Brain microvascular endothelial cell (primary cell): ENCODE results near the gene TRMT112.
A peak's percentile ranks its signal among the peaks of the same experiment; 100 is the strongest.

ENCODE experiments used
- DNase-seq: peaks from one replicate; pipeline ENCODE4 v3.0.0-alpha.2; 2020
- H3K27ac ChIP-seq: fragments of 250-450 bp; sonication (Bioruptor Pico); 2 replicates; pipeline ENCODE4 v1.5.1; 2020; ENCODE audit warnings: mild to moderate bottlenecking, moderate library complexity
- H3K27me3 ChIP-seq: fragments of 250-450 bp; sonication (Bioruptor Pico); replicated peaks from 2 replicates; pipeline ENCODE4 v1.5.1; 2020; ENCODE audit warnings: mild to moderate bottlenecking
- H3K36me3 ChIP-seq: fragments of 250-450 bp; sonication (Bioruptor Pico); replicated peaks from 2 replicates; pipeline ENCODE4 v1.5.1; 2020; ENCODE audit warnings: mild to moderate bottlenecking
- H3K4me3 ChIP-seq: 2 replicates; pipeline ENCODE4 v1.5.1; 2011; ENCODE audit warnings: low read depth, mild to moderate bottlenecking, control low read depth, low read length, moderate library complexity
- in situ Hi-C: cut with HindIII; loops from 2 replicates; pipeline ENCODE4 v1.10.0; 2017; ENCODE audit warnings: low sequenced_read_pairs, low pct_ligation_motif_present
- TF ChIP-seq, protein P1 (sequence below): IDR thresholded peaks from 2 replicates; pipeline ENCODE4 v1.5.1; 2011; ENCODE audit warnings: low read depth, mild to moderate bottlenecking, moderate library complexity, low read length, control low read depth, inconsistent platforms; ENCODE audit errors: missing control alignments

The TRMT112 gene

DNA sequence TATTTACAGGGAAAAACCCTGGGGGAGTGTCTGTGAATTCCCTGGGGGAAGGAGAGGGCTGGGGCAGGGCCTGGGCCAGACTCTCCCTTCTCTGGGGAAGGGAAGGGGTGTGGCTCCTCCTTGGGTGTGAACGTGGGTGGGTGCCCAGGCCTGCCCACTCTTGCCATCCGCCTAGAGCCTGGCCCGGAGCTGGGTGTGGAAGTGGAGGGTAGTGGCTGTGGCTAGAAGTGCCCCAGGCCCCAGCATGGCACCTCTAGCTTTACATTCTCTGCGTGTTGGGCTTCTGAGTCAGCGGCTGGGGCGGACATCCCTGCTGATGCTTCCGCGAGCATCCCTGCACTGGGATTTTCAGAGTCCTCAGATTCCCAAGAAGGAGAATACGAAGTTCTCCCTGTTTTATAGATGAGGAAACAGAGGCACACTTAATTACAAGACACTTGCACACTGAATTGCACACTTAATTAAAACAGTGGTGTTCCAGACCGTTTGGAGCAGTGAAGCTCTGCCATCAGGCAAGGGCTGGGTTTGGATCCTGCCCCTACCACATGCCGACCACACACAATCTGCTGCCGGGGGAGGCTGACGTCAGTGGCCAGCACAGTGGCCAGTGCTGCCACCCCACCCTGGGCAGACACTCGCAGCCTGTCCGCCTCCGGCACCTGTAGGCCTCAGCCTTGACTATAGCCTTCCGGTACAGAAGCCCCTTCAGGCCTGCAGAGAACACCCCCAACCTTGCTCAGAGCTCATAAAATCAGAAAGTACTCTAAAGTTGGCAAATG is 40.5 kb downstream of the TRMT112 start:
- peak; percentile 56 for DNase-seq
- Histone ChIP-seq H3K27me3 (no peaks in the 10 kb centered on the region), H3K36me3 (peaks cover 2% of the 10 kb centered on the region), H3K27ac (peak overlapping the region; percentile 66), H3K4me3 (no peak overlapping the region)
- in situ Hi-C loops, result no loop called here
- TF ChIP-seq, protein P1, sequence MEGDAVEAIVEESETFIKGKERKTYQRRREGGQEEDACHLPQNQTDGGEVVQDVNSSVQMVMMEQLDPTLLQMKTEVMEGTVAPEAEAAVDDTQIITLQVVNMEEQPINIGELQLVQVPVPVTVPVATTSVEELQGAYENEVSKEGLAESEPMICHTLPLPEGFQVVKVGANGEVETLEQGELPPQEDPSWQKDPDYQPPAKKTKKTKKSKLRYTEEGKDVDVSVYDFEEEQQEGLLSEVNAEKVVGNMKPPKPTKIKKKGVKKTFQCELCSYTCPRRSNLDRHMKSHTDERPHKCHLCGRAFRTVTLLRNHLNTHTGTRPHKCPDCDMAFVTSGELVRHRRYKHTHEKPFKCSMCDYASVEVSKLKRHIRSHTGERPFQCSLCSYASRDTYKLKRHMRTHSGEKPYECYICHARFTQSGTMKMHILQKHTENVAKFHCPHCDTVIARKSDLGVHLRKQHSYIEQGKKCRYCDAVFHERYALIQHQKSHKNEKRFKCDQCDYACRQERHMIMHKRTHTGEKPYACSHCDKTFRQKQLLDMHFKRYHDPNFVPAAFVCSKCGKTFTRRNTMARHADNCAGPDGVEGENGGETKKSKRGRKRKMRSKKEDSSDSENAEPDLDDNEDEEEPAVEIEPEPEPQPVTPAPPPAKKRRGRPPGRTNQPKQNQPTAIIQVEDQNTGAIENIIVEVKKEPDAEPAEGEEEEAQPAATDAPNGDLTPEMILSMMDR, result no peak

- TF ChIP-seq, protein P1, result no peak
- Histone ChIP-seq H3K4me3 (no peak overlapping the region), H3K27me3 (no peaks in the 10 kb centered on the region), H3K27ac (no peak overlapping the region), H3K36me3 (peaks cover 2% of the 10 kb centered on the region)
- no peak for DNase-seq
- in situ Hi-C loops, result no loop called here
Observed at GRCh38 chr11:64275841-64276240, 41.5 kb downstream of the TRMT112 start.

DNA sequence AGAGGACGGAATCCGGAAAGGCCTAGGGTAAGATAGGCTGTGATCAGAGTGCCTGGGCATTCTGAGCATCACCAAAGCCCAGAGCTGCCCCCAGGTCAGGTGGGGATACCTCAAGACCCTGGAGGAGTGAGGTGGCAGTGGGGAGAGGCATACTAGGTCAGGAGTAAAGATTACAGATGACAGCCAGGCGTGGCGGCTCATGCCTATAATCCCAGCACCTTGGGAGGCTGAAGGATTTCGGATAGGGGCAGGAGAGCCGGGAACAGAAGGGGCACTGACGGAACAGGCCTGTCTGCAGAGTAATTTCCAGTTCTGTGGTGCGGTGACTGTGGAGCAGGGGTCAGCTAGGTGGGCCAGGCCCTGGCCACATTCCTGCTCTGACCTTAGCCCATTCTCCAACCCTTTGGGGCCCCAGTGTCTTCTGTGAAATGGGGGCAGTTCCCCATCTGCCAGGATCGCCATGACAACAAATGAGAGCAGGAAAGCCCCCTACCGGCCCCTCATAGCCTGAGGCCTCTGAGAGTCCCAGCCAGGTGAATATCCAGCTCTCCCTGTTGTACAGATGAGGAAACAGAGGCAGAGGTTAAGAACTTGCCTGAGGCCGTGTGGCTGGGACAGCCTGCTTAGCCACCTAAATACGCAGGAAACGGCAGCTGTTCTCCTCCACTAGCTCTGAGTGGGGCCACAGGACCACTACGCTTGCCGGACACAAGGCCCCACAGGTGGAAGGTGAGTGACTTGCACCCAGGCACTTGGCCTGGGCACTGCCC is 42.1 kb downstream of the TRMT112 start:
- no peak for DNase-seq
- Histone ChIP-seq H3K27me3 (no peaks in the 10 kb centered on the region), H3K36me3 (peaks cover 2% of the 10 kb centered on the region), H3K4me3 (no peak overlapping the region), H3K27ac (no peak overlapping the region)
- TF ChIP-seq, protein P1, result no peak
- in situ Hi-C loops, result no loop called here

- Histone ChIP-seq H3K4me3 (peak overlapping the region; percentile 75), H3K27me3 (no peaks in the 10 kb centered on the region), H3K27ac (peak overlapping the region; percentile 88), H3K36me3 (peaks cover 25% of the 10 kb centered on the region)
- in situ Hi-C loops, result no loop called here
- TF ChIP-seq, protein P1, result no peak
- DNase-seq, result peak; percentile 99
Observed at GRCh38 chr11:64269540-64270220, 47.7 kb downstream of the TRMT112 start.

DNA sequence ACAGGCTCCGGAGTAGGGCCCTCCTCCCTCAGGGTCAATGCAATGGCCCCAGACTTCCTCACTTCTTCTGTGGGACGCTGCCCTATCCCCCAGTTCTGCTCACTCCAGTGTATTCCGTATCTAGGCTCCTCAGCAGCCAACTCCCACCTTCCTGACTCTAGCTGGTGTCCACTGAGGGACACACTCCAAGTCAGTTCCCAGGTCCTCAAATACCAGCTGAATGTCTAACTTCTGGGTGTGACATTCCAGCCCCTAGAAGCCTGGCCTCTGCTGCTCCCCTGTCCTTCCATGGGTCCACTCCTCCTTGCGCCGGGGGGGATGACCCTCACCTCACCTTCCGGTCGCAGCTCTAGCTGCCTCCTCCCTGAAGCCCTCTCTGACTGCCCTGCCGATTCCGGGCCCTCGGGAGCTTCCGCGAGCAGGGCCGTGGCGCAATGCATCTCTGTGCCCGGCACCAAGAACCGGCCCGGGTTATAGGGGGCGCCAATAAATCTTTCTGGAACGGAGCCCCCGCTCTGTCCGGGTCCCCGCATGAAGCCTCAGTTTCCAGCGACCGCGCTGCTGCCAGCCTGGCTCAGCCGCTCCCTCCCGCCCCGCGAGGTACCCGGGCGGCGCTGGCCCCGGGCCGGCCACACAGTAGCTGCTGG is 48.3 kb downstream of the TRMT112 start:
- Histone ChIP-seq H3K36me3 (peaks cover 32% of the 10 kb centered on the region), H3K27me3 (no peaks in the 10 kb centered on the region), H3K27ac (peak overlapping the region; percentile 66), H3K4me3 (peak overlapping the region; percentile 75)
- in situ Hi-C loops, result no loop called here
- TF ChIP-seq, protein P1, result no peak
- DNase-seq, result peak; percentile 34
